ENCODE measurements around the gene ALS2CL.
A peak's percentile ranks its signal among the peaks of the same experiment; 100 is the strongest.

ALS2CL gene

DNA sequence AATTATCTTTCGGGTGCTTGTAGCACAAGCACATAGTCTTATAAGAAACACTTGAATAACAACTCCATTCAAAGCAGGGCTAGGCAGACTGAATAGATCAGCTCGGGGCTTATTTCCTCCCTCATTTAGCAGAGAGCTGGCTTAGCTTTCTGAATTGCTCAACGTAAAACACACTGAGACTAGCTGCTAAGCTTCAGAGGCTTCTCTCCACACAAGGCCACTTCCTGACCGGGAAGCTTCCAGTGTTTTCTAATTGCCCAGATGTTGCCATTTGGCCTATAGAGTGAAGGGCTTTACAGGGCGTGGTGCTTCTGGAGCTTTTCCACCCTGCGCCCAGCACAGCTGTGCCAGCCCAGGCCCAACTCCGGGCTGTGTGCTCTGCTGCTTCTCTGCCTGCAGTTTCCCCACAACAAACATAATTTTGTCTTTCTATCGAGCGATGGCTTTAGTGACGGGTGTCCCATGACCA lies 64.5 kb downstream of the ALS2CL start:
- H3K27ac ChIP-seq = no peak overlapping the region; the same call in 1 of the 2 replicates

DNA sequence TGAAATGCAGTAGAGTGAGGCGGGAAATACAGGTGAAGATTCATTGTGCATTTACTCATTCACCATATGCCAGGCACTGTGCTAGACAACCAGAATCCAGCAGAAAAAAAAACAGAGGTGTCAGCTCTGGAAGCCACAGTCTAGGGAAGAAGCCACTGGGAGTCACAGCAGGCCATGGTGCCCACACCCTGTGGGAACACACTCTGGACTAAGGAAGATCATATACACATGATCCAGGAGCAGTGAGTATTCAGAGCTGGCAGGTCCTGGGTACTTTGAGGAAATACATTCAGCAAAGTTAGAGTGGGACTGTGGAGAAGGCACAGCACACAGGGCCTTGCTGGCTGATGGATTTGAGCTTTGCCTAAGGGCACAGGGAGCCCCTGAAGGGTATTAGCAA lies 66.4 kb downstream of the ALS2CL start:
- TF ChIP-seq, protein P1, sequence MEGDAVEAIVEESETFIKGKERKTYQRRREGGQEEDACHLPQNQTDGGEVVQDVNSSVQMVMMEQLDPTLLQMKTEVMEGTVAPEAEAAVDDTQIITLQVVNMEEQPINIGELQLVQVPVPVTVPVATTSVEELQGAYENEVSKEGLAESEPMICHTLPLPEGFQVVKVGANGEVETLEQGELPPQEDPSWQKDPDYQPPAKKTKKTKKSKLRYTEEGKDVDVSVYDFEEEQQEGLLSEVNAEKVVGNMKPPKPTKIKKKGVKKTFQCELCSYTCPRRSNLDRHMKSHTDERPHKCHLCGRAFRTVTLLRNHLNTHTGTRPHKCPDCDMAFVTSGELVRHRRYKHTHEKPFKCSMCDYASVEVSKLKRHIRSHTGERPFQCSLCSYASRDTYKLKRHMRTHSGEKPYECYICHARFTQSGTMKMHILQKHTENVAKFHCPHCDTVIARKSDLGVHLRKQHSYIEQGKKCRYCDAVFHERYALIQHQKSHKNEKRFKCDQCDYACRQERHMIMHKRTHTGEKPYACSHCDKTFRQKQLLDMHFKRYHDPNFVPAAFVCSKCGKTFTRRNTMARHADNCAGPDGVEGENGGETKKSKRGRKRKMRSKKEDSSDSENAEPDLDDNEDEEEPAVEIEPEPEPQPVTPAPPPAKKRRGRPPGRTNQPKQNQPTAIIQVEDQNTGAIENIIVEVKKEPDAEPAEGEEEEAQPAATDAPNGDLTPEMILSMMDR (conservative IDR thresholded peaks at IDR 0.05) = no peak
- H3K27ac ChIP-seq = peak overlapping the region; percentile 73

More for the DNA sequence above, 64.5 kb downstream of the ALS2CL start:
- TF ChIP-seq, protein P1 (conservative IDR thresholded peaks at IDR 0.05) = no peak

DNA sequence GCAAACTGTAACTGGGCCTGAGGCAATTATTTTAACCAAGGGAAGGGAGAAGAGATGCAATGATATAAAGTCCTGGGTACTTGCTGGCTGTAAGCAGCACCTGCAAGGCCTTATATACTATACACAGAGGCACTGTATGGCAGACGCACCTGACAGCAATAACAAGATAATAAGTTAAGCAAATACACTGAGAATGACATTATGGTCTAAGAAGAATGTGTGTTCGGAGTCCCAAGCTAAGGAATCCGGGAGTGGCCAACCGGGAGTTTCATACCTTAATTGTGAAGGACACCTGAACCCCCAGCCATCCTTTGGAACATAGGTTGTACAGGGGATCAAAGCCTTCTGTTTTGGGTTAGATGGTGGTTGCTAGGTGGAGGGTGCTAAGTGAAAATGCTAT lies 67.4 kb downstream of the ALS2CL start:
- H3K27ac ChIP-seq = peak overlapping the region; percentile 73
- TF ChIP-seq, protein P1 (conservative IDR thresholded peaks at IDR 0.05) = no peak

DNA sequence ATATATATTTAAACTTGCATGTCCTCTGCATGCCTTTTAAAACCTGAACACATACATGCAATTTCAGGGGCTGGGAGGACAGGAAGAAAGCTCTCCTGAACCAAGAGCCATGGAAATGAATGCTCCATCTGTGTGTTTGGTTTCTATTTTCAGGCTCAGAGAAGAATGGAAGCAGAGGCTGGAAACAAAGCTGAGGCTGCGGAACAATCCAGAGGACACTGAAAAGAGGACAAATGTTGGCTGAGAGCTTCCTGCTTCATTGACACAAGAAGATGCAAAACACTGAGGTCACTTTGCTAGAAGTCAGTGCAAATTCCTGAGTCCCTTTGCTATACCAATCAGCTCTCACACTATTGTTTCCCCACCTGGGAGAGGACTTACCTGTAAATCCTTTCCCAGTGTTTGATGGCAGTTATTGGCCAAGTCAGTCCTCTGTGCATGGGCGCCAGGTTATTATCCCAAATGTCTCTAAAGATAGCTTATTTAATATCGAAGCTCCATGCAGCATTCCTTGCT lies 68.4 kb downstream of the ALS2CL start:
- TF ChIP-seq, protein P1 (conservative IDR thresholded peaks at IDR 0.05) = no peak
- peak overlapping the region; percentile 73 for H3K27ac ChIP-seq

DNA sequence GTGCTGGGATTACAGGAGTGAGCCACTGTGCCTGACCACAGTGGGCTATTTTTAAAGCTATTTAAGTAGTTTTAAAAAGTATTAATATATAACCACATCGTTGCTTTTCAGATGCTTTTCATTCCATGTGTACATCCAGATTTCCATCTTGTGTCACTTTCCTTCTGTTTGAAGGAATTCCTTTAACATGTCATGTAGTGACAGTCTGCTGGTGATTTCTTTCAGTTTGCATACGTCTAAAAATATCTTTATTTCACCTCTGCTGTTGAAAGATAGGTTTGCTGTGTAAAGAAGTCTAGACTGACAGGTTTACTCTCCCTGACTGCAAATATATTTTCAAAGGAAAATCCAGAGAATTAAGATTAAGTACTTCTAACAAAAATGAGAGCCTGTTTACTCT lies 68.9 kb downstream of the ALS2CL start:
- H3K27ac ChIP-seq = peak overlapping the region; percentile 73; the same call in 1 of the 2 replicates
- TF ChIP-seq, protein P1 (conservative IDR thresholded peaks at IDR 0.05) = no peak

DNA sequence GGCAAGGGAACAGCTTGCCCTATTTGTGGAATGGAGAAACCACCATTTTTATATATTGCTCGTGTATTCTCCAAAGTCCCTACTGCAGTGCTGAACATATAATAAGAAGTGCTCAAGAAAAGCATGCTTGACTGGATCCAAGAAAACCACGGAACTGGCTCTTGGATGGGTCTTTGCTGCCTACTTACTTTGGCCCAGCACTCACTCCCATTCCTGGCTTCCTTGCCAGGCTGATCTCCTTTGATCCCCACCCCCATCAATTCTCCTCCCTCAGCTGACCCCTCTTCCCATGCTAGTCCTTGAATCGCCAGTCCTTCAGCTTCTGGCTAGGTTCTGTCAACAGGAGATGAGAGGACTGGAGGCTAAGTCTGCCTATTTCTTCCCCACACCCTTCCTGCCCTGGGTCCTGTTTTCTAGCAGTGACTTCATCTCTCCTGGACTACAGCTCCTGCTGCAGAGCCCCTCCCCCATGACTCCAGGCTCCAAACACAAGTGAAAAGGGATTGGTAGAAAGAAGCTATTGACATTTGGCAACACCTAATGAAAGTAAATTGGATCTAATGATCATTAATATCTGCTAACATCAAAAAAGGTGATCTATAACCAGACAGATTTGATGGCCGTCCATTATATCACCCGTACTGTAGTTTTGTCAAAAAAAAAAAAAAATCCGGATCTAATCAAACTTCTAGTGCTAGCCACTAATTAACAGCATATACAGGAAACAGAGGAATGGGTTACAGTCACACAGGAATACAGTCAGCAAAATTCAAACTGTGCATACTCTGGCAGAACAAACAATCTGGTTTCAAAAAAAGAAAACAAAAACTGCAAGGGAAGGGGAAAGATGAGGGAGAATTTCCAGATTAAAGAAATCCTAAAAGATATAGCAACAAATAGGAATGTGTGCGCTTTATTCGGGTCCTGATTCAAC lies 73.4 kb downstream of the ALS2CL start:
- TF ChIP-seq, protein P1 (conservative IDR thresholded peaks at IDR 0.05) = no peak
- peak overlapping the region; percentile 68 for H3K27ac ChIP-seq

Measured in VCaP (cell line).